ENCODE measurements around the gene GLS. TPM values are rescaled to one million over a fixed set of nuclear protein-coding genes. Genes with fewer than 3 reads are reported as not detected.

The GLS gene
- total RNA-seq, 2 donors from 2014 or later, result 221 to 318 TPM

DNA sequence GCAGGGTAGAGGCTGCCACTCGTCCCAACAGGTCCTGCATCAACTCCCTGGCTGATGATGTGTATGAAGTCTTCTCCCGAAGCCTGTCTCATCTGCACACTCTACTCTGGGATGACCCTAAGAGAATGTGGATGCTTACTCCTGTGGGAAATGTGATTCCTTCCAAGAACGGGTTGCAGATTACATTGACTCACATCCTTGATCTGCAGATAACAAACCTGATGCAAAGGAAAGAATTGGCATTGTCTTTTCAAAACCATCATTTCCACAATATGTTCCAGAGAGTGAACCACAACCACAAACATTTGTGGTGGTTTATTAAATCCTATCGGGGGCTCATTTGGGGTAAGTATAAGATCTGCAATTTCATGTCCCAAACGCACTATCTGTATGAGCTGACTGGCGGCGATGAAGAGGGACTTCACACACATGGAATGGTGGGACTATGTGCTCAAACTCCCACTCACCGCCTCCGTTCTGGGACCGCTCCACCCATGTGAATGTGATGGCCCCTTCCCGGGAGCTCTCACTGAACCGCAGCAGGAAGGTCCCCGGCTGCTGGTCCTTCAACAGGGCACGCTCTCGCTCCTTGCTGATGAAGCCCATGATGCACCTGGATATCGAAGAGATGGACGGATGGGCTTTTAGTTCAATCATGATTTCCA lies 97.9 kb downstream of the GLS start:
- H3K4me3 Mint-ChIP-seq, result no peak overlapping the region
- H3K4me1 Mint-ChIP-seq (ENCODE audit: low read depth in 2 of 2), result peaks cover 3 to 14% of the 10 kb centered on the region in 2 donors
- no peaks in the 10 kb centered on the region for H3K27me3 Mint-ChIP-seq
- H3K36me3 Mint-ChIP-seq, result peaks cover 82% of the 10 kb centered on the region
- ATAC-seq (no peak), DNase-seq (ENCODE audit: low spot score) (no peak)
- peak overlapping the region; percentile 3 to 11 for H3K27ac Mint-ChIP-seq
- no peaks in the 10 kb centered on the region for H3K9me3 Mint-ChIP-seq

GRCh38 chr2:190979906-190980629 lies 99.4 kb downstream of the GLS start:
- Mint-ChIP-seq H3K36me3 (peaks cover 73% of the 10 kb centered on the region), H3K9me3 (no peaks in the 10 kb centered on the region), H3K4me1 (ENCODE audit: low read depth in 2 of 2) (peaks cover 3 to 5% of the 10 kb centered on the region in 2 donors), H3K27ac (peak overlapping the region; percentile 26 to 66), H3K4me3 (no peak overlapping the region), H3K27me3 (no peaks in the 10 kb centered on the region)
- no peak for ATAC-seq
- DNase-seq (ENCODE audit: low spot score), result no peak

DNA sequence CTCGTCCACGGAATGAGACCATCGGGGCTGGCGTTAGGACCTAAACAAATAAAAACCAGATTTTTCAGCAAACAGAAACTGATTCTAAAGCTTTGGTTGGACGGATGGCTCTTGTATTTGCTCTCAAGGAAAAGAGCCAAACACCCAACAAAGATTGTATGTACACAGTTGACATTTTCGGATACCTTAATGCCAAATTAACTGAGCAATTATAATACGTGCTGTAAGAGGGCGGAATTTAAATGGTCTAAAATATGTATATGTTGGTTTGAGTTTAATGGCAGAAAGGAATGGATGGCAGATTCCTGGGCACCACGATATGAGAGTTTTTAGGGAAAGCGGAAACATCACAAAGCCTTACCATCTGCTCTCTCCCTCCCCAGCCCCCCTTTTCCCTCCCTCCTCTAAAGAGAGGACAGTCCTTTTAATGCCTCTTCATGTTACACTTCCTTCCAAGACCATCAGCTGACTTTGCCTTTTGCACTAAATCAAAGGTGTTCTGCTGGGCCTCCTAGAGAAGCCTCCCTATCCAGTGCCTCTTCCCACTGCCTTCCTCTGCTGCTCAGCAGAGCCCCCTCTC lies 100.1 kb downstream of the GLS start:
- Mint-ChIP-seq H3K27ac (peak overlapping the region in 1 of 2 donors; percentile 50), H3K4me1 (ENCODE audit: low read depth in 2 of 2) (peaks cover 3 to 5% of the 10 kb centered on the region in 2 donors), H3K36me3 (peaks cover 66% of the 10 kb centered on the region), H3K4me3 (no peak overlapping the region), H3K27me3 (no peaks in the 10 kb centered on the region), H3K9me3 (no peaks in the 10 kb centered on the region)
- ATAC-seq (no peak), DNase-seq (ENCODE audit: low spot score) (no peak)

- no peak for DNase-seq (ENCODE audit: low spot score)
- peaks cover 3 to 5% of the 10 kb centered on the region in 2 donors for H3K4me1 Mint-ChIP-seq (ENCODE audit: low read depth in 2 of 2)
- H3K9me3 Mint-ChIP-seq, result no peaks in the 10 kb centered on the region
These were observed 100.7 kb downstream of the GLS start for GRCh38 chr2:190981333-190981732.

GRCh38 chr2:190981733-190982132 lies 101.1 kb downstream of the GLS start:
- Mint-ChIP-seq H3K9me3 (no peaks in the 10 kb centered on the region), H3K27me3 (no peaks in the 10 kb centered on the region), H3K4me1 (ENCODE audit: low read depth in 2 of 2) (peaks cover 3 to 5% of the 10 kb centered on the region in 2 donors), H3K4me3 (no peak overlapping the region), H3K27ac (peak overlapping the region; percentile 47 to 50), H3K36me3 (peaks cover 59% of the 10 kb centered on the region)
- DNase-seq (ENCODE audit: low spot score) (no peak), ATAC-seq (no peak)

More at GRCh38 chr2:190981333-190981732, 100.7 kb downstream of the GLS start:
- H3K27ac Mint-ChIP-seq, result peak overlapping the region in 1 of 2 donors; percentile 50
- peaks cover 63% of the 10 kb centered on the region for H3K36me3 Mint-ChIP-seq
- H3K27me3 Mint-ChIP-seq, result no peaks in the 10 kb centered on the region
- no peak for ATAC-seq
- no peak overlapping the region for H3K4me3 Mint-ChIP-seq

DNA sequence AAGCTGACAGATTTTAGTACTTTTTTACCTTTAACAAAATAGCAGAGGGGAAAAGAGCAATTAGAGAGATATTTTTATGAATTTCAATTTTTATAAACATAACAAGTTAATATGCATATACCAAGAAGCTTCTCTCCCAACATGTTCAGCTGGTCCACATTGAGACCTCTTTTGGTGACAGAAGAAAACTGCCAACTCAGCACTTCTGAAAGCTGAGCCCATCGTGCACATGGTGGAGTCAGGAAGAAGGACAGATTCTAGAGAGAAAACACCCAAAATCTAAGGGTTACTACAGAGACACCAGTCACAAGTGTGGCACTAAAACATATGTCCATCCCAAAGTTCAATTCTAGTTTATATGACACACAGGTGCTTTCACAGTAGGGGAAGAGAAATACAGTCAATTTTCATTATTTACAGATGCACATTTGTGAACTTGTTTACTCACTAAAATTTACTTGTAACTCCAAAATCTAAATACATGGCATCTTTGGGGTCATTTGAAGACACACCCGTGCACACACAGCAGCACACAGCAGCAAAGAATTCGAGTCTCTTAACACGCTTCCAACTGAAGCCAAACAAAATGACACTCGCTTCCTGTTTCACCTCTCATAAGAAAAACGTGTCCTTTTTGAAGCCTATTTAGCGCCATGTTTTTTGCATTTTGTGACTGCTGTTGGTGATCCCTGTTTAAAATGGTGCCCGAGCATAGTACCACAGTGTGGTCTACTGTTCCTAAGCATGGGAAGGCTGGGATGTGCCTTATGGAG lies 101.8 kb downstream of the GLS start:
- no peak for DNase-seq (ENCODE audit: low spot score)
- Mint-ChIP-seq H3K4me3 (no peak overlapping the region), H3K27ac (peak overlapping the region; percentile 47 to 50), H3K9me3 (no peaks in the 10 kb centered on the region), H3K27me3 (no peaks in the 10 kb centered on the region), H3K4me1 (ENCODE audit: low read depth in 2 of 2) (peaks cover 3 to 5% of the 10 kb centered on the region in 2 donors), H3K36me3 (peaks cover 61% of the 10 kb centered on the region)
- no peak for ATAC-seq

GRCh38 chr2:190984595-190984994 lies 104.0 kb downstream of the GLS start:
- H3K27me3 Mint-ChIP-seq, result no peaks in the 10 kb centered on the region
- no peaks in the 10 kb centered on the region for H3K9me3 Mint-ChIP-seq
- H3K27ac Mint-ChIP-seq, result peak overlapping the region in 1 of 2 donors; percentile 59
- no peak for DNase-seq (ENCODE audit: low spot score)
- peaks cover 3 to 5% of the 10 kb centered on the region in 2 donors for H3K4me1 Mint-ChIP-seq (ENCODE audit: low read depth in 2 of 2)
- H3K36me3 Mint-ChIP-seq, result peaks cover 44% of the 10 kb centered on the region
- no peak overlapping the region for H3K4me3 Mint-ChIP-seq
- peak in 1 of 2 donors; percentile 61 for ATAC-seq

DNA sequence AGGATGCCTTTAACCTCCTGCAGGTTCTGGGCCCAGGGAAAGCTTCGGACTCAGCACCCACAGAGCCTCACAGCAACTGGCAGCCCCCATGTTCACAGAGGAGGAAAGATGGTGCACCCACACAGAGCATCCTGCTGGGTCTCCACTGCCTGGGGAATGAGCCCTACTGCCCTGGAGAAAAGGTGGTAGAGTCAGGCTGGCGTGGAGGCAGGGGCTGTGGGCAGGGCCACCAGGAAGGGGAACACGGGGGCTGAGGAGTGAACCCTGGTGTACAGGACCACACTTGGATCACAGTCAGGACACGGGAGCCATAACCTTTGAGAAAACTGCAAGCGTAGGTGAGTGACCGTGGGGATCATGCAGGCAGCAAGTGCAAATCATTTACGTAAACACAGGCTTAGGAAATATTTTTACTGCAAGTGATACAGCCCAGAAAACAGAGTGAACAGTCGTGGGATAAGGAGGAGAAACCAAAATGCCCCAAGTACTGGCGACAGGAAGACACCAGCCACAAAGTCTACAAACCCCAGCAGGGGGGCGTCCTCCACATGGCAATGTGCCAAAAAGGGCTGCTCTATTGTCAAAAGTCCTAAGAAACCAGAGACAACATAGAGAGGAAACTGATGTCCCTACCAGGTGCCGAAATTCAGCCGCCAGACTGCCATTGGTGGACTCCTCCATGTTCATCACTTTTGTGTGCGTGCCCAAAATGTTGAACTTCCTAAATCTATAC lies 105.8 kb downstream of the GLS start:
- no peak for DNase-seq (ENCODE audit: low spot score)
- ATAC-seq, result no peak
- no peaks in the 10 kb centered on the region for H3K4me1 Mint-ChIP-seq (ENCODE audit: low read depth in 2 of 2)
- H3K27ac Mint-ChIP-seq, result peak overlapping the region in 1 of 2 donors; percentile 4
- peaks cover 40% of the 10 kb centered on the region for H3K36me3 Mint-ChIP-seq
- no peaks in the 10 kb centered on the region for H3K9me3 Mint-ChIP-seq
- H3K27me3 Mint-ChIP-seq, result no peaks in the 10 kb centered on the region
- no peak overlapping the region for H3K4me3 Mint-ChIP-seq

DNA sequence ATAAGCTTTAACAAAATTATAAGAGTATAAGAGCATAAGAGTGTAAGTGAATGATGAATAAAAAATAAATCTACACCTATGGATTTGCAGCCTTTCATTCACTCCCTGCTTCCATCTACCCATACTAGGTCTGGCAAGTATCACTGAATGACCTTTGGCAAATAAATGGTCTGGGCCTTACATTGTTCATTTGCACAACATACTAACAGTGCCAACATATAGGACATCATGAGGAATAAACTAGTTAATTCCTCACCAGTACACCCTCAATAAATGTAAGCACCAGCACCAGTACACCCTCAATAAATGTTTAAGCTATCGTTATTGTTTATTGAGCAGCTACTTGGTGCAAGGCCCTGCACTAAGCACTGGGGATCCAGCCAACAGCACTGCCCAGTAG lies 106.5 kb downstream of the GLS start:
- Mint-ChIP-seq H3K4me3 (no peak overlapping the region), H3K4me1 (ENCODE audit: low read depth in 2 of 2) (no peaks in the 10 kb centered on the region), H3K27me3 (no peaks in the 10 kb centered on the region)

DNA sequence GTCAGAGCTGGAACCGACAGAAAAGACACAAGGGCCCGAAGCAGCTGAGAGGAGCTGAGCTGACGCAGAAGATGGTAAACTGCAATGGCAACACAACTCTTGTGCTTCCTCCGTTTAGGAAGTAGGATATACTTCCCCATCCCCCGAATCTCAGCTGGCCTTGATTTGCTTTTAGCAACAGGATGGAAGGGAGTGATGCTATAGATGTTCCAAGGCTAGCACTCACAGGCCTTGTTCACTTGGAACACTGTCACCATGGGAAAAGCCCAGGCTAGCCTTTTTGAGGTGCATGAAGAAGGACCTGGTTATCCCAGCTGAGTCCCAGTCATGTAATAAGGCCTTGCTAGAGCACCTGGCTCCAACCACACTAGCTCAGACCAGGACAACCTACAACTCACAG lies 107.3 kb downstream of the GLS start:
- Mint-ChIP-seq H3K36me3 (peaks cover 31% of the 10 kb centered on the region), H3K27me3 (no peaks in the 10 kb centered on the region)
- DNase-seq (ENCODE audit: low spot score), result no peak

More for the DNA sequence above, 106.5 kb downstream of the GLS start:
- Mint-ChIP-seq H3K36me3 (peaks cover 36% of the 10 kb centered on the region), H3K9me3 (no peaks in the 10 kb centered on the region), H3K27ac (peak overlapping the region; percentile 33 to 63)
- DNase-seq (ENCODE audit: low spot score), result no peak
- ATAC-seq, result no peak

GRCh38 chr2:190988910-190989309 lies 108.3 kb downstream of the GLS start:
- no peak overlapping the region for H3K27ac Mint-ChIP-seq

More for the DNA sequence above, 107.3 kb downstream of the GLS start:
- Mint-ChIP-seq H3K4me3 (no peak overlapping the region), H3K9me3 (no peaks in the 10 kb centered on the region), H3K27ac (peak overlapping the region; percentile 33 to 63), H3K4me1 (ENCODE audit: low read depth in 2 of 2) (no peaks in the 10 kb centered on the region)
- no peak for ATAC-seq

GRCh38 chr2:190990132-190990531 lies 109.5 kb downstream of the GLS start:
- H3K9me3 Mint-ChIP-seq, result peaks cover 3% of the 10 kb centered on the region
- DNase-seq (ENCODE audit: low spot score), result no peak
- peaks cover 44% of the 10 kb centered on the region for H3K36me3 Mint-ChIP-seq
- H3K4me3 Mint-ChIP-seq, result no peak overlapping the region
- H3K4me1 Mint-ChIP-seq (ENCODE audit: low read depth in 2 of 2), result peaks cover 13 to 16% of the 10 kb centered on the region in 2 donors
- no peak overlapping the region for H3K27ac Mint-ChIP-seq
- H3K27me3 Mint-ChIP-seq, result no peaks in the 10 kb centered on the region
- ATAC-seq, result no peak

More at GRCh38 chr2:190988910-190989309, 108.3 kb downstream of the GLS start:
- Mint-ChIP-seq H3K4me3 (no peak overlapping the region), H3K9me3 (no peaks in the 10 kb centered on the region), H3K36me3 (peaks cover 41% of the 10 kb centered on the region), H3K4me1 (ENCODE audit: low read depth in 2 of 2) (peaks cover 5 to 7% of the 10 kb centered on the region in 2 donors), H3K27me3 (no peaks in the 10 kb centered on the region)
- ATAC-seq (no peak), DNase-seq (ENCODE audit: low spot score) (no peak)

DNA sequence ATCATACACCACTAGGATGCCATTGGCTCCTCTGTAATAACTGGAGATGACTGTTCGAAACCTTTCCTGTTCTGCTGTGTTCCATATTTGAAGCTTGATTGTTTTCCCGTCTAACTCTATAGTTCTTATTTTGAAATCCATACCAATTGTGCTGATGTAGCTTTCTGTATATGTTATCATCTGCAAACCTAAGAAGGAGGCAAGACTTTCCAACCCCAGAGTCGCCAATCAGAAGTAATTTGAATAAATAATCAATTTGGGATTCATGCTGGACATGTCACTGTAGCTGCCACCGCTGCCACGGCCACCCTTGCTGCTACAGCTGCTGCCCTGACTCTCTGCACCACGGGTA lies 112.6 kb downstream of the GLS start:
- H3K4me1 Mint-ChIP-seq (ENCODE audit: low read depth in 2 of 2), result peaks cover 33 to 35% of the 10 kb centered on the region in 2 donors
- H3K4me3 Mint-ChIP-seq, result no peak overlapping the region
- peaks cover 4% of the 10 kb centered on the region for H3K9me3 Mint-ChIP-seq
- no peak for ATAC-seq
- no peaks in the 10 kb centered on the region for H3K27me3 Mint-ChIP-seq
- H3K36me3 Mint-ChIP-seq, result peaks cover 63% of the 10 kb centered on the region
- DNase-seq (ENCODE audit: low spot score), result no peak
- peak overlapping the region in 1 of 2 donors; percentile 18 for H3K27ac Mint-ChIP-seq
